Thyroid gland (tissue), 4 donors: ENCODE data around the gene PALLD.

Experiments
- CTCF ChIP-seq, 6 experiments: fragments of 200-600 bp in 3 of 6; fragments of 450-650 bp in 3 of 6; sonication (generic) in 3 of 6; IDR thresholded peaks; one replicate each; pipeline ENCODE4 v1.5.1; 2016 to 2019; ENCODE audit warnings: antibody characterized with exemption in 6 of 6, mild to moderate bottlenecking in 2 of 6, inconsistent platforms in 1 of 6, moderate library complexity in 1 of 6
- POLR2A ChIP-seq, 2 donors: fragments of 450-650 bp; IDR thresholded peaks; one replicate each; pipeline ENCODE4 v1.6.1; 2017; ENCODE audit warnings: antibody characterized with exemption in 2 of 2, mild to moderate bottlenecking in 2 of 2, moderate library complexity in 1 of 2

GRCh38 chr4:168822481-168822880, 325.6 kb downstream of the PALLD start:
- TF ChIP-seq POLR2A (IDR thresholded peaks at IDR 0.05), result no peak
- TF ChIP-seq CTCF (IDR thresholded peaks at IDR 0.05), result no peak
